CD4-positive, alpha-beta T cell treated with Interferon alpha-2 for 1 hour (primary cell): ENCODE data around the gene TECTA.
"Not testable (repeated sequence)": the region's sequence is repeated elsewhere in the genome, so short reads cannot be mapped to it uniquely, and the experiment has no call there.

ENCODE experiments used
- DNase-seq, 2 donors: peaks; one replicate each; pipeline ENCODE4 v3.0.0-alpha.2; 2020 to 2022

TECTA gene

DNA sequence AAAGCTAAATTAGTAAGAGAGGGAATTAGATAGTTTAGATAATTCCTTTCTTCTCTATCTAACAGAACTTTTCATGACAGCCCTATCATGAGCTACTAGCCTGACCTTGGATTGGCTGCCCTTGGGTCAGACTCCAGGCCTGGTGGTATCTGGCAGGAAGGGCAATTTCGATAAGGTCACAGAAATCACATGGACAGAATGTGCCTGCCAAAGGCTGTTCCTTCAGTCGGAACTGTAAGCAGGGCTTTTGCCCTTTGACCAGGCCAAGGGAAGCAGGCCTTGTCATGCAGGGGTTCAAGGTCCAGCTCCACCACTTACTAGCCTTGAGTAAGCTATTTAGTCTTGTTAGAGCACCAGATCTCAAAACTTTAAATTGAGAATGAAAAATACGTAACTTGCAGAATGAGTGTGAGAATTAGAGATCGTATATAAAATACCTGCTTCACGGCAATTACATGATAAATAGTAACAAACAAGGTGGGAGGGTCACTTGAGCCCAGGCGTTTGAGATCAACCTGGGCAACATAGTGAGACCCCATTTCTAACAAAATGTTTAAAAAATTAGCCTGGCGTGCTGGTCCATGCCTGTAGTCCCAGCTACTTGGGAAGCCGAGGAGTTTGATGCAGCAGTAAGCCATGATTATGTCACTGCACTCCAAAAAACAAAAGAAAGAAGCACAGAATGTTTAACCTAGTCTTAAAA, 130.7 kb downstream of the TECTA start:
- no peak for DNase-seq

DNA sequence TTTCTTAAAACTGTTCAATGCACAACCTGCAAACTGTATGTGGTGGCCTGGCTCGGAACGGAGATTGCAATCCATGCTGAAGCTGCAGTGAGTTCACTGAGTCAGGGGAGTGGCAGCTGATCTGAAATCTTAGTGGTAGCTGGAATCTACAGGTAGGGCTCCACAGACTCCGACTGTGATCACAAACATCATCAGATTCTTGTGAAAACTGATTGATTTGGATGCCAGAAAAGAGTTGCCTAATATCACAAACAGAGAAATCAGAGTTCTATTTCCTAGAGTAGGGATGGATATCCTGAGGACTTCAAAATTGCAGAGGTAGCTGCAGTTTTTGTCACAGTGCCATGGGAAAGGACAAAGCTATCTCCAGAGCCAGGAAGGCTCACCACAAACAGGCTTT, 134.0 kb downstream of the TECTA start:
- DNase-seq, result no peak

DNA sequence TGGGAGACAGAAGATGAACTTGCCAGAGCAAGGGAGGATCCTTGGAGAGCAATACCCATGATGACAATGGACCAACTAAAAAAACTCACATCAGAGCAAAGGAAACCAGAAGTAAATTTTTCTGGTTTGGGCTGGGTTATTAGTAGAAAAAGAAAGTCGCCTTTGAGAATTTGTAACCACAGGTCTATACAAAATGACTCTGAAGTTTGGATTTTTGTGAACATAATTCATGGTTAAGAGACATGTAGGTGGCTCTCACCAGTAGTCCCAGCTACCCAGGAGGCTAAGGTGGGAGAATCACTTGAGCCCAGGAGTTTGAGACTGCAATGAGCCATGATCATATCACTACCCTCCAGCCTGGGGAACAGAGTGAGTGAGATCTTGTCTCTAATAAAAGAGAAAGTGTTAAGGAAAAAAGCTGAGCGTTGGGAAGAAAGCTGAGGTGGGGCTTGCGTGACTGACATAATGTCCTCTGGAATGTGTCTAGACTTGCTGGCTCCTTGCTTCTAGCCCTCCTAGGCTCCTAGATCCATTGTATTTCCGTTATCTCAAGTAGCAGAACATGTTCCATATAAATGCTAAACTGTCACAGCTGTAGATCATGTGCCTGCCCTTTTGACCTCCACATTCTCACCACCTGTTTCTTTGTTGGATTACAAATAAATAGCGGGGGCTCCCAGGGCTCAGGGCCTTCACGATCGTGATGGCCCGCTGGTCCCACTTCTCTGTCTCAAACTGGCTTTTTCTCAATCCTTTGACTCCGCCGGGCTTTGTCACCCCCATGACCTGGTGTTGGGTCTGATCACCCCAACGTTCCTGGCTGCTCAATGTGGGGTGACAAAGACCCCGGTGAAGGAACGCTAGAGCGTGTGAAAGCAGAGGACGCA, 135.3 kb downstream of the TECTA start:
- no peak for DNase-seq

DNA sequence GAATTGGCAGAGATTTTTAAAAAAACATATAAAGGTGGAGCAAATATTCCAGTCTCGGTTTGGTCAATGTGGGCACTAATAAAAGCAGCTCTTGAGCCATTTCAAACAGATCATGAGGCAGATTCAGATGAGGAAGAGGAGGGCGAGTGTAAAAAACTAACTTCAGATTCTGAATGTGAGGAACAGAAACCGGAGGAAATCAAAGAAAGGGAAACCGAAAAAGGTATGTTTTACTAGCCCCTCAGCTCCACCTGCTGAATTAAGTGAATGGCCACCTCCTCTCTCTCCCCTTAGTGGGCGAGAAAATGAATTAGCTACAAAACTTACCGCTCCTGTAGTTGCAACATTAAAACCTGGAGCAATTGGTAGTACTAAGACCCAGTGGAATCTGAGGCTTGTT, 136.2 kb downstream of the TECTA start:
- not testable (repeated sequence) for DNase-seq

DNA sequence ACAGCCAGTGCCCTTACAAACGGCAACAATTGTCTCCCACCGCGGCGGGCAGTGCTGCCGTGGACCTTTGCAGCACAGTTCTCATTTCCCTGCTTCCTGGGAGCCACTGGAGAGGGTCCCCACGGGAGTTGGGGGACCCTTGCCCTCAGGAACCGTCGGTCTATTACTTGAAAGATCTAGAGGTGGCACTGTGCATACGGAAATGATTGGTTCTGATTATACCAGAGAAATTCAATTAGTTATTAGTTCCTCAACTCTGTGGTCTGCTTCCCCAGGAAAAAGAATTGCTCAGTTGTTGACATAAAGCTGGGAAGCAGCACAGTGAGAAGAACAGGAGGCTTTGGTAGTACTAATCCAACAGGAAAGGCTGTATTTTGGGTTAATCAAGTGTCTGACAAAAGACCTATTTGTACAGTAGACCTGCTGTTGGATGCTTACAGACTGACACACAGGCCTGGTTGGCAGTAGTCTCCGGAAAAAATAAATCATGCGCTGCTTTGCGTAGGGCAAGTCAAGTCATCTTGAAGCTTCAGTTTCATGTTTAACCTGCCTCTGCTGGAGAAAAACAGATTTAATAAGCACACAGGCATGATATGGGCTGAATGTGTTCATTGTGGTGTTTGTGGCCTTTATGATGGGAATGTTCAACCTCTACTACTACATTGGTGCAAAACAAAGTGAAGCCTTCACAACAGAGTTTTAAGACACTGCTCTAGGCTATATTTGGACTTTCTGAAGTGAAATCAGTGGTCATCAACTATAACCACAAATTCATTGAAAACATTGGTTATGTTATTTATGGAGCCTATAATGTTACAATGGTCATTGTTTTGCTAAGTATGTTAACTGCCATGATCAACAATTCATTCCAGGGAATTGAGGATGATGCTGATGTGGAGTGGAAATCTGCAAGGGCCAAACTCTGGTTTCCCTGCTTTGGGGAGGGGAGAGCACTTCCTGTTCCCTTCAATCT, 136.9 kb downstream of the TECTA start:
- DNase-seq, result no peak

DNA sequence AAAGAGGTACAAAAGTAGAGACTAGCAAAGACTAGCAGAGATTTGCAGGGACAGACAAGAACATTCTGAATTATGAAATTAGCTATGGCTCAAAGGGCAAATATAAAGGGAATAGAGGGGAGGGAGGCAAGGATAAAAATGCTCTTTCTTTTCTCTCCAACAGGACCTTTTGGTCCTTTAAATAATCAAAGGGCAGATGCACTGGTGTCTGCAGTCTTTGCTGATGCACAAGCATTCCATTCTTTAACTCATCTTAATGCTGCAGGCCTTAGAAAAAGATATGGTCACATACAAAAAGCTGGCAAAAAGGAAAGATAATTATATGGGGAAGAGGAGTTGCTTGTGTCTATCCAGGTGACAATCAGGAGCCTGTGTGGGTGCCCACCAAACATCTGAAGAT, 137.9 kb downstream of the TECTA start:
- no peak for DNase-seq

DNA sequence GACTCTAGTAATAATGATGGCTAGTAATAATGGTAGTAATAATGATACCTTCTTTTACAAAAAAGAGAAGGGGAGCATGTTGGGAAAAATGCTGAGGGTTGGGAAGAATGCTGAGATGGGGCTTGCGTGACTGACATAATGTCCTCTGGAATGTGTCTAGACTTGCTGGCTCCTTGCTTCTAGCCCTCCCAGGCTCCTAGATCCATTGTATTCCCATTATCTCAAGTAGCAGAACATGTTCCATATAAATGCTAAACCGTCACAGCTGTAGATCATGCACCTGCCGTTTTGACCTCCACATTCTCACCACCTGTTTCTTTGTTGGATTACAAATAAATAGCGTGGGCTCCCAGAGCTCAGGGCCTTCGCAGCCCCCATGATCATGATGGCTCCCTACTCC, 139.0 kb downstream of the TECTA start:
- not testable (repeated sequence) for DNase-seq

DNA sequence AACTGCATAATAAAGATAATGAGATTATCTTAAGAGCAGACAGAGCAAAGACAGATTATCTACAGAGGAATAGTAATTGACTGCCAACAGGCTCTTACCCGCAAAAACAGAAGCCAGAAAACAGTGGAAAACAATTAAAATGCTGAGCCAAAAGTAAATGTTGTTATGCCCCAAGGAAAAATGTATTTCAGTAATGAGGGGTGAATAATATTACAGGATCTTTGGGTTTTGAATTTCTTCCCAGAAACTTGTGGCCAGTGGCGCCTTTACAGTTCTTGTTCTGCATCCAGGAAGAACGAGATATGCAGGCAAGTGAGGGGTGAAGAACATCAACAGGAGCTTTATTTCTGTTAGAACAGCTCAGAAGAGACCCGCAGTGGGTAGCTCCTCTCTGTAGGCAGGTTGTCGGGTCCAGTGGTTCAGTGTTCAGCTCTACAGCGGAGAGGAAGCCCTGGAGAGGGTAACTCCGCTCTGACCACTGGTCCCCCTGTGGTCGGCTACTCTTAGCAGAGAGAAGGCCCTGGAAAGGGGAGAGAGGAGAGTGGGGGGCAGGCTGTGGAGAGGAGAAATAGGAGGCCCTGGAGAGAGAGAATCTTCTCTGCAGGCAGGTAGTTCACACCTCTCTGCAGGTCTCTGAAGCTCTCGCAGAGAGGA, 139.7 kb downstream of the TECTA start:
- no peak for DNase-seq
